ENCODE results near the gene PPP6R3.

DNA sequence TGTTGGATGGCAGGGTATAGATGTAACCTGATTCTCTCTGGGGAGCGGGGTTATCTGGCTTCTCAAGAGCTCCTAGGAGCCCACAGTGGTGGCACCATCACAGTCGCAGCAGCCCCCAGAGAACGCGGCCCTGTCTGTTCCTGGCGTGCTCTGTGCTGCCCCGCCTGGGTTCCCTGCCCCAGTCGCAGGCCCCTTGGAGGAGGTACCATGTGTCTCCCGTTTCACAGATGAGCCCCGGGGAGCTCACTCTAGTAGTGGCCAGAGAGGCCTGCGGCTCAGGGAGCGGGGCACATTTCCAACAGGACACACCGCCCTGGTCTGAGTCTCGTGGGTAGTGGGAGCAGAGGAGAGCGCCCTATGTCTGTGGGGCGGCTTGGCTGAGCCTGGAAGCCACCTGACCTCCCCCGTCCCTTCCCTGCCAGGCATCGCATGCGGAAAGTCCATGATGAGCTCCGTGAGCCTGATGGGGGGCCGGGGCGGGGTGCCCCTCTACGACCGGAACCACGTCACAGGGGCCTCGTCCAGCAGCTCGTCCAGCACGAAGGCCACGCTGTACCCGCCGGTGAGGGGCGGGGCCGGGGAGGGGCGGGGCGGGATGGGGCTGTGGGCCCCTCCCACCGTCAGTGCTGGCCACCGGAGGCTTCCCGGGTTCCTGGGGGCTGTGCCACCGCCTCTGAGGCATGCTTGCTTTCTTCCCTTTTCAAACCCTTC lies 21.0 kb upstream of the PPP6R3 start:
- TF ChIP-seq, protein P1, sequence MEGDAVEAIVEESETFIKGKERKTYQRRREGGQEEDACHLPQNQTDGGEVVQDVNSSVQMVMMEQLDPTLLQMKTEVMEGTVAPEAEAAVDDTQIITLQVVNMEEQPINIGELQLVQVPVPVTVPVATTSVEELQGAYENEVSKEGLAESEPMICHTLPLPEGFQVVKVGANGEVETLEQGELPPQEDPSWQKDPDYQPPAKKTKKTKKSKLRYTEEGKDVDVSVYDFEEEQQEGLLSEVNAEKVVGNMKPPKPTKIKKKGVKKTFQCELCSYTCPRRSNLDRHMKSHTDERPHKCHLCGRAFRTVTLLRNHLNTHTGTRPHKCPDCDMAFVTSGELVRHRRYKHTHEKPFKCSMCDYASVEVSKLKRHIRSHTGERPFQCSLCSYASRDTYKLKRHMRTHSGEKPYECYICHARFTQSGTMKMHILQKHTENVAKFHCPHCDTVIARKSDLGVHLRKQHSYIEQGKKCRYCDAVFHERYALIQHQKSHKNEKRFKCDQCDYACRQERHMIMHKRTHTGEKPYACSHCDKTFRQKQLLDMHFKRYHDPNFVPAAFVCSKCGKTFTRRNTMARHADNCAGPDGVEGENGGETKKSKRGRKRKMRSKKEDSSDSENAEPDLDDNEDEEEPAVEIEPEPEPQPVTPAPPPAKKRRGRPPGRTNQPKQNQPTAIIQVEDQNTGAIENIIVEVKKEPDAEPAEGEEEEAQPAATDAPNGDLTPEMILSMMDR (IDR thresholded peaks at IDR 0.05), result no peak
- TF ChIP-seq POLR2A (IDR thresholded peaks at IDR 0.05), result no peak

Data from uterus (tissue), 2 donors.